Activated CD4-positive, alpha-beta T cell treated with anti-CD3 and anti-CD28 coated beads, Interleukin-10, Interleukin-2, amounts not matched to agents 100 ng/mL and 50 ng/mL, durations not matched to agents 16 hours and 8 hours (primary cell): ENCODE measurements around the gene IL1R2.

ENCODE experiments used
- DNase-seq: peaks from one replicate; pipeline ENCODE4 v3.0.0-alpha.2; 2020

Gene IL1R2, protein sequence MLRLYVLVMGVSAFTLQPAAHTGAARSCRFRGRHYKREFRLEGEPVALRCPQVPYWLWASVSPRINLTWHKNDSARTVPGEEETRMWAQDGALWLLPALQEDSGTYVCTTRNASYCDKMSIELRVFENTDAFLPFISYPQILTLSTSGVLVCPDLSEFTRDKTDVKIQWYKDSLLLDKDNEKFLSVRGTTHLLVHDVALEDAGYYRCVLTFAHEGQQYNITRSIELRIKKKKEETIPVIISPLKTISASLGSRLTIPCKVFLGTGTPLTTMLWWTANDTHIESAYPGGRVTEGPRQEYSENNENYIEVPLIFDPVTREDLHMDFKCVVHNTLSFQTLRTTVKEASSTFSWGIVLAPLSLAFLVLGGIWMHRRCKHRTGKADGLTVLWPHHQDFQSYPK

DNA sequence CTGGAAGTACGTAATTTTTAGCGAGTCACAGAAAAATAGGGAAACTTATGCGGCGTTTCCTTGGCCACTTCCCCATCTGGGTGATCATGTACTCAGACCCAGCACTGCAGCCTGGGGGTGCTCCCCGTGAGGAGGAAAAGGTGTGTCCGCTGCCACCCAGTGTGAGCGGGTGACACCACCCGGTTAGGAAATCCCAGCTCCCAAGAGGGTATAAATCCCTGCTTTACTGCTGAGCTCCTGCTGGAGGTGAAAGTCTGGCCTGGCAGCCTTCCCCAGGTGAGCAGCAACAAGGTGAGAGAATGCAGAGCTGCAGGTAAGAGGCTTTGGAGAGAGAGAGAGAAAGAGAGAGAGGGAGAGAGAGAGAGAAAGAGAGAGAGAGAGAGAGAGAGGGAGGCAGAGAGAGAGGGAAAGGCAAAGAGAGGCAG lies at the start of gene IL1R2:
Gene IL1R2 (plus strand): TSS at position 240 of the 425 bp plus-strand sequence. CDS start 16,616 bp downstream, outside the sequence.
- no peak for DNase-seq

GRCh38 chr2:101942851-101943250 lies 48.9 kb upstream of the IL1R2 start:
- DNase-seq: no peak

DNA sequence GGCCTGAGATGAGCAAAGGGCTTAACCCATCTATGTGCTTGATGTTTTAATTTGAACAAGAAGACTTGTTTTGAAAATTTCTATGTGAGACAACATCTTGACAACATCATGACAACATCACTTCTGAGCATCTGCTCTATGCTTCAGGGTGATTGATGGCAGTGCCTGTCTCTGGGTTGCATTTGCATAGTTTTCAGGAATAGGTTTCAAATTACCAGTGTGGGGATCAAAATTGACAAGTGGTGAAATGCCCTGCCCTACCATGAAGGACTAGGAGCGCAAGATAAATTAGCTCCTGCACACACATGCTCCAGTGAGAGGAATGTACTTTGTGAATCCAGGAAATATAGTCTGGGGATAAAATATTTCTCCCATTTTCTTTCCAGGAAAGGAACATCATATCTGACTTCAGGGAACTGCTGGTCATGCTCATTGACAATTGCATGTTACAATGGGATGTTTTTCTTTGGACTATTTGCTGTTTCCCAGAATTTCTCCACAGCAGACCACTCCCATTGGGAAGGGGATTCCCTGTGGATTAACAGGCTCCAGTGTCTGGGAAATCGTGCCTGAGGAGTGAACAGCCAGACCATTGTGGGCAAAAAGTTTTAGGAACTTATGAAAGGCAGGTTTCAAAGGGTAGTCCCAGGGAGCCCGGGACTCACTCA lies 45.3 kb upstream of the IL1R2 start:
- no peak for DNase-seq

DNA sequence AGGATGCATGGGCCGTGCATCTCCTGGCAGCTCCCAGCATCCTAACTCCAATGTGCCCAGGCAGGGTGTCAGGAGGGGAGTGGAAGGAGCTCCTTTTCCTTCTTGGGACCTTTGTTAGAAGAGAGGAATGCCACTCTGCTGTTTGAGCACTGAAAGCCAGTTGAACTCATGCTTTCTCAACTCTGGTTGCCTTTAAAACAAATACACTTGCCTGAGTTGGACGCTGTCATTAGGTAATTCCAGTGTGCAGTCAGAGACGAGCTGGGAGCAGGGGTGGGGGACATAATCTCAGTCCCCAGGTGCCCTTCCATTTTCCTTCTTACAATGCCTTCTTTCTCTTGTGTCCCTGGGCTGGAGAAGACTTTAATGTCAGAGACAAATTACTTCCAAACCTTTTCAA lies 44.4 kb upstream of the IL1R2 start:
- no peak for DNase-seq

DNA sequence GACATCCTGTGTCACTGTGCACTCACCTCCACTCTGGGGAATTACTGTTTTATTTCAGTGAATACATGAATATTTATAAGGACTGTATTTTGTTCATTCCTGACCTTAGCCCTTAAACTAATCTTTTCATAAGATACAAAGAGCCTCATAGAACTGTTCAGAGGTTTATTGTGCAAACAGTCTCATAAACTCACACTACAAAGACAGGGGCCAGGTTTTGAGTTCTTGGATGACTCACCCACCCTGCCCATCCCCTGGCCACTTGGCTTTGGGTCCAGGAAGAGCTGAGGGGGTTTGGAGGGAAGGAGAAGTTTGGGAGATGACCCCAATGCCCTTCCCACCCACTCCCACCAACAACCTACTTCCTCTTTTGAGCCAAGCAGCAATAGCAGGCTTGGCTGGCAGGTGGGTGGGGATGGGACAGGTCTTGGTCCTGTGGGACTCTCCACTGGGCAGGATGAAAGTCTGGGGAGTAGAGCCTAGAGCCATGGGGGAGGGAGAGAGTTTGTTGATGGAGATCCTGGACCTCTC lies 43.1 kb upstream of the IL1R2 start:
- DNase-seq: no peak

GRCh38 chr2:101949304-101949703 lies 42.5 kb upstream of the IL1R2 start:
- peak; percentile 76 for DNase-seq

DNA sequence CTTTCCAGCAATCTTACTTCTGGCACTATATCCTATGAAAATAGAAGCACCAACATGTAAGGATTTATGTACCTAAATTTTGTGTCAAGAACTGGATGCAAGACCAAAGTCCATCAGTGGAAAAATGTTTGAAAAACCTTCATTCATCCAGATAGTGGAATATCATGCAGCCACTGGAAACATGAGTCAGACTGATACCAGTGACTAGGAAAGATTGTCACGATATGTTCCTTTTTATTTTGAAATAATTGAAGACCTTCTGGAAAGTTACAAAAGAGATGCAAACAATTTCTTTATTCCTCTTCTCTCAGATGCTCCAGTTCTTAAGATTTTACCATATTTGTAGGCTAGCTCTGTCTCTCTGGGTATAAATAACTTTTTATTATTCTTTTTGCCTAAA lies 40.5 kb upstream of the IL1R2 start:
- DNase-seq: no peak

DNA sequence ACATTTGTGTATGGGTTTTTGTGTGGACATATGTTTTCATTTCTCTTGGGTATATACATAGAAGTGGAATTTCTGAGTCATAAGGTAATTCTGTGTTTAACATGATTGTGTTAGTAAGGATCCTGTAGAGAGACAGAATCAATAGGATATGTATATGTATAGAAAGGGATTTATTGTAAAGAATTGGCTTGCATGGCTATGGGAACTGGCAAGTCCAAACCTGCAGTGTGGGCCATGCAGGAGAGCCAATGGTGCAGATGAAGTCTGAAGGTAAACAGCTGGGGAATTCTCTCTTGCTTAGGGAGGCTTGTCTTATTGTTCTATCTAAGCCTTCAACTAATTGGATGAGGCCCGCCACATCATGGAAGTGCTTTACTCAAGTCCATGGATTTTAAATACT lies 39.2 kb upstream of the IL1R2 start:
- no peak for DNase-seq

DNA sequence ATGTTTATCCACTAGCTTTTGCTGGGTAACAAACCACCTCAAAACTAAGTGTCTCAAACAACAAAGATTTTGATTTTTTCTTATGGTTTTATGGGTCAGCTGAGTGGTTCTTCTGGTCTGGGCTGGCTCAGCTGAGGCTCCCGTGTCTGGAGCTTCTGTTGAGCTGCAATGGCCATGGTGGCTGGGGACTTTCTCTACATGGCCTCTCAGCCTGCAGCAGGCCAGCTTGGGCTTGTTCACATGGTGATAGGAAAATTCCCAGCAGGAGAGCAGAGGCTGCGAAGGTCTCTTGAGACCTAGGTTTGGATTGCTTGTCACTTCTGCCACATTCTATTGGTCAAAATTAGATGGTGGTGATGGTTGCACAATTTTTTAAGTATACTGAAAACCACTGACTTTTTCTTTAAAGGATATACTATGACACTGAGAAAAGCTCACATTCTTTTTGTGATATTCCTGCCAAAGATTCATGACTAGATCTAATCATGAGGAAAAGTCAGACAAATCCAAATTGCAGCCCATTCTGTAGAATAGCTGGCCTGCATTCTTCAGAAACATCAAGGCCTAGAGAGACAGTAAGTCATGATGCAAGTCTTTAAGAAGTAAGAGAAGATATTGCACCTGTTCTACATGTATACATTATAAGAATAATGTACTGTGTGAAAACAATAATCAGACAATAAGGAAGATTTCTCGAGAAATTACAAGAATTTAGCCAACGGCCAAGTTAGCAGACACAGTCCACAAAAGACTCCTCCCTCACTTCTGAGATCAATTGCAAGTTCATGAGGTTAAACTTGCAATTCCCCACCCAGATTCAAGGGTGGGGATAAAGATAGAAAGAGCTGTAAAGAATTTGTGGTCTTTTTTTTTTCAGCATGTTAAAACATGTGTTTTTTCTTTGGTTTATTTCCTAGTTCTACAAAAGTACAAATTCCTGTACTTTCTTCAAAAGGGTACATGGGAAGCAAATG lies 35.0 kb upstream of the IL1R2 start:
- no peak for DNase-seq

DNA sequence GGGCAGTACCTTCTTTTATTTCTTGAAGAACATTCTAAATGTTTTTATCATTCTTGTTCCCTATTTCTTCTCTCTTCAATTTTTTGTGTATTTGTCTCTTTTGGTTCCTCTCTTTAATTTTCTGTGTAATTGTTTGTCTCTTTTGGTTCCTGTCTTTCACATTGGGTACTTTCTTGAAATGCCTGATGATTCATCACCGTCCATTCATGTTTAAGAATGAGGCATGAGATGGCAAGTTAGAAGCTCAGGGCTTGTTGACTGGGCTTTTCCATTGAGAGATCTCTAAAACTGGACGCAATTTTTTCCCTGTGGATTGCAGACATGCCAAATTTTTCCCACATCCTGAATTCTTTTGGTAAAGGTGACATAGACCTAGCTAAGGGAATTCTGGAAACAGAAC lies 33.7 kb upstream of the IL1R2 start:
- no peak for DNase-seq

DNA sequence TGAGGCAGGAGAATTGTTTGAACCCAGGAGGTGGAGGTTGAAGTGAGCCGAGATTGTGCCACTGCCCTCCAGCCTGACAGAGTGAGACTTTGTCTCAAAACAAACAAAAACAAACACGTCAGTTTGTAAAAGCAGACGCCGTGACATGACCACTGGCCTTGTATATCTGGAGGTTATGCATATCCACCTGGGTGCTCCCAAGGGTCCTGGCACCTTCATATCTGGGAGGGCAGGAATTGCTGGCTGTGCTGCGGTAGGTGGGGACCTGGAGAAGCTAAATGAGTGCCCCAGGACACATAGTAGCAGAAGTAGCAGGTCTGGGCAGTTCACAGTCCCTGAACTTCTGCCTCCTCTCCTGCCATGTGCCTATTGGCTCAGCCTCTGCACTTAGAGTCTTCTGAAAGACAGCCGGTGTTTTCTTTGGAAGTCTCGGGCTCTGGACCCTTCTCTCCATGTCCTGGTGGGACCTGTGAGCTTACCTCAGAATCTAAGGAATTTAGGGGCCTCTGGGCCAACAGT lies 30.9 kb upstream of the IL1R2 start:
- no peak for DNase-seq

GRCh38 chr2:101961338-101962191 lies 30.2 kb upstream of the IL1R2 start:
- DNase-seq: no peak

DNA sequence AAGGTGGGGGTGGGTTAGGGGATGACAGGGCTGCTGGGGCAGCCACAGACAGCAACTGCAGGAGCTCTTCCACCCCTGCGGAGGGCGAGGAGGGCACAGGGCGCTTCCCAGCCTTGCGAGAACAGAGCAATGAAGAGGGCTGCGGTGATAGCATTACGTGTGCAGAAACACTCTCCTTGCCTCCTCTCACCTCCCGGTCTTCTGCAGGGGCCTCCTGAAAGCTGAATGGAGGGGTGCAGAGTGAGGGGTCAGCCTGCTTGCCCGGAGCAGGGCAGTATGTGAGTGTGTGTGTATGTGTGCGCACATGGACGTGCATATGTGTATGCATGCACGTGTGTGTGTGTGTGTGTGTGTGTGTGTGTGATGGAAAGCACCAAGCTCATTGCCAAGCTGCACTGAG lies 29.5 kb upstream of the IL1R2 start:
- DNase-seq: no peak

- no peak for DNase-seq
These were observed 28.6 kb upstream of the IL1R2 start for GRCh38 chr2:101963198-101963597.

DNA sequence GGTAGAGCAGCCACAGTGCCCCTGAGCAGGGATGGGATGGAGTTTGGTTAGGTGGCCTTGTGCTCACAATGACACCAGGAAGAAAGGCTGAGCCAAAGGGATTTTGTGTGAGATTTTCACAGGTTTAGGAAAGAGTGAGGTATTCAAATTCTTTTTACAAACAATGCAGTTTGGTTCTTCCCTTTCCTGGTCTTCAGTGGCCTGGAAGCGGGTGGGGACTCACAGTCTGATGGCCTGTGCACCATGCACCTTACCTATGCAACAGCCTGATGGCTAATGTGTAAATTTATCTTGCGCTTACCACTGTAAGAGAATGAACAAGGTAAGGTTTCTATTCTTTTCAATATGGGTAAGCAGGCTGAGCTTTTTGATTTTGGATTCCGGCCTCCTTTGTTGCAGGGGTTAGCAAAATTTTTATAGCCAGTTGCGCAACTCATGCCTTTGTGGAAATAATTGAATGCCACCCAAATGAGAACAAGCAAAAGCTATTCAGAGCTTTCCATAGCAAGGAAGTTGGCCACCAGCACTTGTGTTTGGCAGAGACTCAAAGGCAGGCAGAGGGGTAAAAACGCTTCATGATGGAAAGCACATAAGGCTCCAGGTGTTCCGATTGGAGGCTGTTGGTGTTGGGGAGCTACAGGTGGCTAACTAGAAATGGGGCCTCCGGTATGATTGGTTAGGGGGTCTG lies 23.8 kb upstream of the IL1R2 start:
- no peak for DNase-seq

DNA sequence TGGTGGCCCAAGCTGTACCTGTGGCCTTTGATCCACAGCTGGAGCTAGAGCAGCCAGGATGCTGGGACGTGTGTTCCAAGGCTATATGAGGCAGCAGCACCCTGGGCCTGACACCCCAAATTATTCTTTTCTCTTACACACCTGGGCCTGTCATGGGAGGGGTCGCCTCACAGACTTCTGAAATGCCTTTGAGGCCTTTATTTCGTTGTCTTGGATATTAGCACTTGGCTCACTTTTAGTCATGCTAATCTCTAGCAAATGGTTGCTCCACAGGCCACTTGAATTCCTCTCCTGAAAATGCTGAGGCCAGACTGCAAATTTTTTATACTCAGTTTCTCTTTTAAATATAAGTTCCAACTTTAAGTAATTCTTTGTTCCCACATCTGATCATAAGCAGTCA lies 22.0 kb upstream of the IL1R2 start:
- DNase-seq: no peak

DNA sequence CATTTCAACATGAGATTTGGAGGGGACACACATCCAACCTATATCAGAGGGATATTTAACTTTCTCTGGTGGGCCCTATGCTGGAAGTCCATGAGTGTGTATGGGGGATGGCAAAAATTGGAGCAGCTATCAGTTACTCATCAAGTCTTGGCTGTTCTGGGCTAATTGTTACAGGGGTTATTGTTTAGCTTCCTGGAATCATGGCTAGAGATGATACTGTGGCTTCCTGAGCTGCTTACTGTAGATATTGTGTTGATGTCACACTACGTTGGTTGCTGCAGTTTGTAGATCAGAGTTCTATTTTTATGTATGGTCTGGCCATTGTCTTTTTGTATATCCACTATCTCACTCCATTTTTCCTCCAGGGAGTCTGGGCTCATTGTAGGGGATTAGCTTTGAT lies 20.9 kb upstream of the IL1R2 start:
- no peak for DNase-seq

- DNase-seq: no peak
These were observed 19.9 kb upstream of the IL1R2 start for GRCh38 chr2:101971836-101972235.

DNA sequence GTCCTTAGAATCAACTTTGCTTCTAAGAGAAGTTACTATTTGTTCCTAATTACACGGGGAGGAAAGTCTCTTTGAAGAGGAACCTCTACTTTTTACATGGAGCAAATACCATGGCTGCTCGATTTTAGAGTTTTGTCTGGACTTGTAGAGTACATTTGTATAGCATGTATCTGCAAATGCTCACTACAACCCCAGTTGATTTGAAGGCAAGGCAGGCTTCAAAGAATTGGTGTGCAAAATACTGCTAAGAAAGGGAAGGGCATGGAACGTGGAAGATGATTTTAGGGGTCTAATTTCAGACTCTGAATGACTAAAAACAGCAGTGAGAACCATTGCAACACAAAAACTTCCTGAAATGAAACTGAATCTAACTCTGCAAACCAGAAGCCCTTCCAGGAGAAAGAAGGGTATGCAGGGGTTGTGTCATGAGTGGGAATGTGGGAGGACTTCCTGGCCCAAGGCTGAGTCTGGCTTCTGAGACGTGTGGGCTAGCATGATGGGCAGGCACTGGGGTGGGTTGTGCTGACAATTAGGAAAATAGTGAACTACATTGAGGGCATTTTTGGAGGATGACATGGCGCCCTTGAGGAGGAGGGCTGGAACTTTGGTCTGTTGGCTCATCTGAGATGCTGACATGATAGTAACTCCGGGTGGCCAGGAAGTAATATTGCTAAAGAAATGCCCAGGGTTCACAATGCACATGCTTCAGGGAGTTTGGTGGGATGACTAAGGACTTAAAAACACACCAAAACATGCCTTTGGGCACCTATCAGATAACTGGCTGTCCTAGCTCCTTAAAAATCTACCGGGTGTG lies 18.9 kb upstream of the IL1R2 start:
- peak; percentile 20 for DNase-seq

GRCh38 chr2:101974663-101975062 lies 17.1 kb upstream of the IL1R2 start:
- no peak for DNase-seq
